Breast epithelium (tissue), 4 donors: ENCODE measurements around the gene PDIA5. TPM values are rescaled to one million over a fixed set of nuclear protein-coding genes. Genes with fewer than 3 reads are reported as not detected.

Source experiments
- DNase-seq, 2 donors: peaks; one replicate each; pipeline ENCODE4 v3.0.0-alpha.2; 2019; ENCODE audit warnings: low spot score in 2 of 2
- H3K27ac ChIP-seq, 2 donors: fragments of 200-600 bp; sonication (generic) in 1 of 2; one replicate each; pipeline ENCODE4 v1.5.1; 2016 to 2019; ENCODE audit warnings: mild to moderate bottlenecking in 1 of 2
- H3K27me3 ChIP-seq, 2 donors: fragments of 200-600 bp; sonication (generic) in 1 of 2; one replicate each; pipeline versions ENCODE4 v1.5.1 to v1.6.0; 2017 to 2019; ENCODE audit warnings: control low read depth in 1 of 2, mild to moderate bottlenecking in 1 of 2
- H3K36me3 ChIP-seq: fragments of 200-600 bp; one replicate; pipeline ENCODE4 v1.5.1; 2019
- H3K4me1 ChIP-seq, 2 donors: fragments of 200-600 bp; sonication (generic); one replicate each; pipeline ENCODE4 v1.5.1; 2016 to 2019; ENCODE audit warnings: control low read depth in 1 of 2
- H3K4me3 ChIP-seq, 3 donors: fragments of 200-600 bp; sonication (generic); 1 replicate in 2 of 3; 2 replicates in 1 of 3; pipeline ENCODE4 v1.5.1; 2016 to 2019; ENCODE audit warnings: mild to moderate bottlenecking in 3 of 3, moderate library complexity in 2 of 3
- H3K9me3 ChIP-seq, 2 donors: fragments of 200-600 bp; sonication (generic) in 1 of 2; one replicate each; pipeline ENCODE4 v1.5.1; 2016 to 2019; ENCODE audit warnings: control low read depth in 1 of 2
- CTCF ChIP-seq, 3 donors: fragments of 450-650 bp; IDR thresholded peaks; one replicate each; pipeline ENCODE4 v1.5.1; 2016 to 2017; ENCODE audit warnings: antibody characterized with exemption in 3 of 3, mild to moderate bottlenecking in 3 of 3, moderate library complexity in 3 of 3
- POLR2A ChIP-seq: fragments of 450-650 bp; IDR thresholded peaks from one replicate; pipeline ENCODE4 v1.6.1; 2016; ENCODE audit warnings: antibody characterized with exemption, mild to moderate bottlenecking, moderate library complexity
- POLR2AphosphoS5 ChIP-seq, 3 donors: sonication (generic); formaldehyde crosslinking; IDR thresholded peaks; one replicate each; pipeline ENCODE4 v1.6.1; 2017; ENCODE audit warnings: antibody characterized with exemption in 3 of 3
- intact Hi-C: fragments of 100-400 bp; cut with DNase I; formaldehyde crosslinking; loops from one replicate; pipeline ENCODE4 v1.15.1; 2023; ENCODE audit warnings: low total_unique reads
- total RNA-seq, 3 donors: library from RNA; depleted of rRNA; stranded (reverse); fragments of >200 nt; gene quantifications; one replicate each; pipeline ENCODE4 v1.1.0, GENCODE V29; 2016

PDIA5 gene
- total RNA-seq, 3 donors from 2014 or later, result 10.7 to 26.5 (median 11.0) TPM

- TF ChIP-seq POLR2AphosphoS5 (IDR thresholded peaks at IDR 0.05) (no peak), POLR2A (no peak), CTCF (IDR thresholded peaks at IDR 0.05) (no peak)
- Histone ChIP-seq H3K4me1 (no peaks in the 10 kb centered on the region), H3K9me3 (no peaks in the 10 kb centered on the region), H3K36me3 (no peaks in the 10 kb centered on the region), H3K4me3 (no peak overlapping the region), H3K27me3 (no peaks in the 10 kb centered on the region), H3K27ac (no peak overlapping the region)
- DNase-seq, result no peak
- intact Hi-C loops, result no loop called here
These were observed 59.8 kb downstream of the PDIA5 start for GRCh38 chr3:123126653-123127052.

- Histone ChIP-seq H3K9me3 (no peaks in the 10 kb centered on the region), H3K4me1 (no peaks in the 10 kb centered on the region), H3K36me3 (no peaks in the 10 kb centered on the region), H3K27me3 (no peaks in the 10 kb centered on the region), H3K4me3 (no peak overlapping the region), H3K27ac (no peak overlapping the region)
- intact Hi-C loops, result loop anchor here (1.0 kb wide), 1 partner anchor 12 kb away; no protein-coding TSS in a partner anchor
- no peak for DNase-seq
- TF ChIP-seq POLR2AphosphoS5 (IDR thresholded peaks at IDR 0.05) (no peak), POLR2A (no peak), CTCF (IDR thresholded peaks at IDR 0.05) (no peak)
These were observed 62.3 kb downstream of the PDIA5 start for GRCh38 chr3:123129092-123129491.

- H3K36me3 ChIP-seq, result no peaks in the 10 kb centered on the region
- no peak overlapping the region for H3K27ac ChIP-seq
- intact Hi-C loops, result loop anchor here (1.0 kb wide), 1 partner anchor 12 kb away; no protein-coding TSS in a partner anchor
These were observed 62.7 kb downstream of the PDIA5 start for GRCh38 chr3:123129532-123129931.

GRCh38 chr3:123130079-123130750 lies 63.4 kb downstream of the PDIA5 start:
- no peak overlapping the region for H3K27ac ChIP-seq
- no peaks in the 10 kb centered on the region for H3K27me3 ChIP-seq
- no peak for TF ChIP-seq POLR2AphosphoS5 (IDR thresholded peaks at IDR 0.05)
- no peak for TF ChIP-seq CTCF (IDR thresholded peaks at IDR 0.05)
- no peak for TF ChIP-seq POLR2A
- no peak overlapping the region for H3K4me3 ChIP-seq
- no peaks in the 10 kb centered on the region for H3K4me1 ChIP-seq
- DNase-seq, result no peak
- H3K9me3 ChIP-seq, result no peaks in the 10 kb centered on the region
- intact Hi-C loops, result no loop called here
- no peaks in the 10 kb centered on the region for H3K36me3 ChIP-seq

More at GRCh38 chr3:123129532-123129931, 62.7 kb downstream of the PDIA5 start:
- TF ChIP-seq POLR2AphosphoS5 (IDR thresholded peaks at IDR 0.05), result no peak
- TF ChIP-seq CTCF (IDR thresholded peaks at IDR 0.05), result no peak
- TF ChIP-seq POLR2A, result no peak
- Histone ChIP-seq H3K9me3 (no peaks in the 10 kb centered on the region), H3K4me1 (no peaks in the 10 kb centered on the region), H3K4me3 (no peak overlapping the region), H3K27me3 (no peaks in the 10 kb centered on the region)
- no peak for DNase-seq

- H3K36me3 ChIP-seq, result no peaks in the 10 kb centered on the region
- no peaks in the 10 kb centered on the region for H3K4me1 ChIP-seq
- H3K27ac ChIP-seq, result no peak overlapping the region
- intact Hi-C loops, result no loop called here
- no peaks in the 10 kb centered on the region for H3K9me3 ChIP-seq
- DNase-seq, result no peak
- H3K4me3 ChIP-seq, result no peak overlapping the region
- TF ChIP-seq CTCF (IDR thresholded peaks at IDR 0.05), result no peak
- no peak for TF ChIP-seq POLR2AphosphoS5 (IDR thresholded peaks at IDR 0.05)
- no peak for TF ChIP-seq POLR2A
- H3K27me3 ChIP-seq, result no peaks in the 10 kb centered on the region
These were observed 67.8 kb downstream of the PDIA5 start for GRCh38 chr3:123134671-123135070.
